HT1080 (cell line): Measurements from ENCODE around the gene GZMB. TPM values are rescaled to one million over a fixed set of nuclear protein-coding genes. Genes with fewer than 3 reads are reported as not detected.
"Not testable (repeated sequence)": the region's sequence is repeated elsewhere in the genome, so short reads cannot be mapped to it uniquely, and the experiment has no call there.

ENCODE experiments used
- DNase-seq: peaks from one replicate; pipeline ENCODE4 v3.0.0-alpha.2; 2015; ENCODE audit warnings: low read depth
- polyA plus RNA-seq, 2 experiments: library from polyadenylated mRNA; depleted of rRNA; stranded (reverse); fragments of >200 nt; gene quantifications; 2 replicates each; pipeline ENCODE4 v1.2.3, GENCODE V29; 2015
- total RNA-seq: library from RNA; depleted of rRNA; stranded (reverse); fragments of >200 nt; shearing (Covaris generic); gene quantifications from 2 replicates; pipeline ENCODE4 v1.2.3, GENCODE V29; 2014; rRNA removed

GZMB gene
- total RNA-seq, result not detected in 2 replicates
- not detected in 2 replicates for polyA plus RNA-seq (2015; cell fraction: cytosol; rRNA removed)
- polyA plus RNA-seq (2015; cell fraction: nucleus; rRNA removed), result not detected in 2 replicates

DNA sequence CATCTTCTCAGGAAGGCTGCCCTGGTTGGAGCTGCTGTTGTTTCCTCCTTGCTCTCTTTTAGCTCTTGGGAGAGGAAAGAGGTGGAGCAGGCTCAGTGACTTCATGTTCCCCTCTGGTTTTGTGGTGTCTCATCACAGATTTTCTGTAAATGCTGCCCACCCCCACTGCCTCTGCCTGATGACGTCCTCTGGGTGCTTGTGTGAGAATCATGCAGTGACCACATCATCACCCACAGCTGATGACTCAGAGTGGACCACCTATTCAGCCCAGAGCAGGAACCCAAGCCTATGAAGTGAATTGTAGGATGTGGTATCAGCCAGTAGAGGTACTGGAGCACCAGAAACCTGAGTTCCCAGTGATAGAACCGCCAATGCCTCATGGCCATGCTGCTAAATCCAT is at the start of gene GZMB:
Gene GZMB (minus strand): TSS at position 33 of the 400 bp plus-strand sequence. CDS start 30 bp downstream, at position 3.
- DNase-seq, result peak; percentile 59

DNA sequence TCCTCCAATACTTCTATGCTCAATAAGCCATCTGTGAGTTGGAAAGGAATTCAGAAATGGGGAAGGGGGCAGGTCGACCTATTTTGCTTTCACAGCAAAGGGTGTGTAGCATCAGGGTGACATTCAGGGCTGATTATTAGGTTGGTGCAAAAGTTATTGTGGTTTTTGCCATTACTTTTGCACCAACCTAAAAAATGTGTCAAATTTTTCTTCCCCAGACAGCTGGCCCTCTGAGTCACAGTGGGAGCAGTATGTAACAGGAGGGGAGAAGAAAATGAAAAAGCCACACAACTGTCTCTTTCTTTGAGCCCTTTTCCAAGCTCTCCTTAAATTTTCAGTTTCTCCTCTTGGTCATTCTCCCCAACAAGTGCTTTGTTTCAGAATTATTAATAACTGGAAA is 47.1 kb upstream of the GZMB start:
- DNase-seq, result no peak

DNA sequence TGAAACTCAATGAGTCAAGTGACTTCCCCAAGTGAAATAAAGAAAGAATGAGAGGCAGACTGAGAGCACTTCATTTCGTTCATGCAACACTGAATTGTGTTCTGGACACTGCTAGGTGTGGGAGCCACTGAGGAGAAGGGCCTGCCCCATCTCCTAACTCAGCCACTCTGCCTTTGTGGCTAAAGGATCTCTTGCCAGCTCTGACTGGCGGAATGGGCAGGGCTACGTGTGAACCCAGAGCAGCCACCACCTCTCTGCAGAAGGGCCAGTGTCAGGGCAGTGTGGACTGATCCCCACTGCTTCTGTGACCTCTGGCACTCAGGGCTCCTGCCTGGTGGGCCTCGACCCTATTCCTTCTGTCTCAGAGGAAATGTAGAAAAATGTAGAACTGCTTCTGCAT is 46.5 kb upstream of the GZMB start:
- no peak for DNase-seq

GRCh38 chr14:24679248-24679961 is 45.4 kb upstream of the GZMB start:
- DNase-seq, result no peak

DNA sequence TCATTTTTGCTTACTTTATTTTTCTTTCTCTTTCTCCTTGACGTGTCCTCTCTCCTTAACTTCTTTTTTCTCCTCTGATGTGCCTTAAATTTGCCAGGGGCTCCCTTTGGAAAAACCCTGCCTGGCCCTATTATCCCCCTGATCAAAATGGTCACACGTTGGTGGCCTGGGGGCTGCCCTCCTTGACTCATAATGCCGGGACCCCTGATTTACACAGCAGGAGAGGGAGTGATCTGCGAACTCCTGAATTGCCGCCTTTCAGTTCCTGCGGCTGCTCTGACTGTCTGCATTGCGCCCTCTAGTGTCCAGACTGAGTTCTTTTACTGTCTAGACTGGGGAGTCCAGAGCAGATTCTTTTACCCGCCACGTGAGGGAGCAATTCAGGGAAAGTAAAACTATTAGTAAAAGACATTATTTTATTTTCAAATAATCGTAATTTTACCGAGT is 44.8 kb upstream of the GZMB start:
- DNase-seq, result peak; percentile 71

DNA sequence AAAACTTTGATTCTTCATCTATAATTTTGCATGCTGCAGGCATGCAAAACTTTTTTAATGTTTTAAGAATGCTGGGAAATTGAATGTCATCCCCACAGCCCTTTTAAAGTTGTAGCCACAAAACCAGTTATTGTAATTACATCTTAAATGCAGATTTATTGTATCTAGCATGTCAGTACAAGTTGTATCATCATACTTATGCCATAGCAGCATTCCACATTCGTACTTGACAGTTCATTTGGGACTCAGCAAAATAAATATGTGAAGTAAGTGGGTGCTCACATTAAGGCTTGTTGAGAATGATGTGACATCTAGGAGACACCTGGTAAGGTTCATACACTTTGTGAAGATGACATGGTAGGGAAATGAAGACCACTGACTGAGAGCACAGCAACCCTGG is 44.0 kb upstream of the GZMB start:
- DNase-seq, result no peak

DNA sequence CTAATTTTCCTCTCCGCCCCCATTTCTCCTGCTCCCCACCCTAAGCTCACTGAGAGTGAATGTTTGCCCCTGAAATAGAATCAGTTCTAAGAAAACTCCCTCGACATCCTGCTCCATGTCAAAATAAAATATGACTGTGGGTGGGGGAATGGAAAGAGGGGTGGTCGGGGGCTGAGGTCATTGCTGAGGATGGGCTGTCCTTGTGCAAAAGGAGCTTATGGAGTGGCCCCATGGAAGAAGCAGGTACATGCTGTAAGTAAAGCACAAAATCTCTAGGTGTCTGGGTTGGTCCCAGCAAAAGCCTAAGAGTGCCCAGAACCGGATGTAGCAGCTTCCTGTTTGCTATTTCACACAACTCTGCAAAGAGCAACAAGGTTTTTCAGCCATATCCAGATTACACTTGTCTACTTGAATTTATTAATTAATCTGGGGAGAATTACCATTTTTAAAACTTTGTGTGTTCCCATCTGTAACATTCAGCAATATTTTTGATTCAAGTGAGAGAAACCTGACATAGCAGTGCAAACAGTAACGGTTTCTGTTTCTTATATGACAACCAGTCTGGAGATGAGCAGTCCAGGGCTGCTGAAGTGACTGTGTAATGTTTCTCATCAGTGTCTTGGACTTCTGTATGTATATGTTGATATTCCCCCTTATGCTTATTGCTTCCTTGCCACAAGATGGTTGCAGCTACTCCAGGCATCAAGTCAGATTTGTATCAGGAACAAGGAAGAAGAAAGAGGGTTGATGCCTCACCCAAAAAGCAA is 40.4 kb upstream of the GZMB start:
- no peak for DNase-seq

- no peak for DNase-seq
Observed at GRCh38 chr14:24673534-24674203, 39.7 kb upstream of the GZMB start.

DNA sequence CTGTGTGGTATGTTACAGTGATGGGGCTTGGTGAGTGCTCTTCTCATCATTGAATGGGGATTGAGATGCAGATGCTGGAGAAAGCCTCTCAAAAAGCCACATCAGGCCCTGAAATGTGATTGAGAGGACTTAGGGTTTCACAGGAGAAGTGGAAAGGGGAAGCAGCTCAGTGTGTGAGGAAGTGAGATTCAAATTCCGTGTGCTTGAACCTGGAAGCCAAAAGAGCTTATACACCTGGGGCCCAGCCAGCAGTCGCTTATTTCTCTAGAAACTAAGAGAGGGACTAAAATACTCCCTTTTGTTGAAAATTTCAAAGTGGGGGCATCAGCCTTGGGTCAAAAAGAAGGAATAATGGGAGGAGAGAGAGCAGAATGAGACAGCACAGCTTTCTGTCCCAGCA is 39.1 kb upstream of the GZMB start:
- no peak for DNase-seq

- no peak for DNase-seq
Observed at GRCh38 chr14:24670594-24670993, 36.6 kb upstream of the GZMB start.

DNA sequence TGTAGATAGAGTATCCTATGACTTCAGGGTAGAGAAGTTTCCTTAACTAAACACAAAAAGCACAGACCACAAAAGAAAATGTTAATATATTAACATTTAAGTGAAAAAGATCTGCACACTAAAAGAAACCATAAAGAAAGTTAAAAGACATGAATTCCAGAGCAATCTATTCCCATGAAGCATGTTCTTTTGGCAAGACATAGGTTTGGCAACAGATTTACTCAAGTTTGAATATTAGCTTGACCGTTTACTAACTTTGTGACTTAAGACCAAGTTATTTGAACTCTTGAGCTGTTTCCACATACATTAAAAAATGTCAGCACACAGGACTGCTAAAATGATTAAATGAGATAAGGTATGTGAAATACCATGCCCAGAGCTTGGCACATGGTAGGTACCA is 35.7 kb upstream of the GZMB start:
- DNase-seq, result no peak

DNA sequence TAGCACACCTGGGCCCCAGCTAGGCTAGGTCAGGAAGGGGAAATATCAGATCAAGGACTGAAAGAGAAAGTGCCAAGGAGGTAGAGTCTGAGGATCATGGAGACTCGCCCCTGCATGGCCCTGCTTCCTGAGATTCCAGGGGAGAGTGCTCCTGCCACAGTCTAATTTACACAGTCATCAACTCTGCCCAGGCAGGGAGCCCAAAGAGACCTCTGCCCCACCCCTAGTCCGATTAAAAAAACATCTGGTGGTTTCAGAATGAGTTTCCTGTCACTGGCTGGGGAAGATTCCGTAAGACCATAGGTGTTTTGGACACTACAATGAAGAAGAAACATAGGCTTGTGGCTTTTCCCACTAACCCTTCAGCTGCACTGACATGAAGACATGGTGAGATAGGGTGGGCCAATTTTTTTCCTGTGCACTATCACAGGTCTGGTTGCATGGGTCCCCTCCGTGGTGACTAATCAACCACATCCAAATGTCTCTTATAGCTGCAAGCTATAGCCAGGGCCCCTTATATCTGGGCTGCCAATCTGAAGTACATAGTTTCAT is 31.5 kb upstream of the GZMB start:
- DNase-seq, result no peak

DNA sequence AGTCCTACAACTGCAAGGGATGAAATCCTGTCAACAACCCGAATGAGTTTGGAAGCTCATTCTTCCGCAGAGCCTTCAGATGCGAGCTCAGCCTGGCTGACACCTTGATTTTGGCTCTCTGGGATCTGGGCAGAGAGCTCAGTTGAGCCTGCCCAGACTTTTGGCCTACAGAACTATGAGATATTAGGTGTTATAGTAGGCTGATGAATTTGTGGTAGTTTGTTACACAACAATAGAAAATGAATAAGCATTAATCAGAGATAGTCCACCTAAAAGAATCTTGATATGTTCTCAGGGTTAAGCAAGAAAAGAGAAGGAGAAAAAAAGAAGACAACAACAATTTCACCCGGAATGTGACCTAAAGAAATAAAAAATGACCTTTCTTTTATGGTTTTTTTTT is 30.4 kb upstream of the GZMB start:
- no peak for DNase-seq

- DNase-seq, result no peak
Observed at GRCh38 chr14:24662753-24663152, 28.8 kb upstream of the GZMB start.

- DNase-seq, result no peak
Observed at GRCh38 chr14:24659916-24660570, 26.1 kb upstream of the GZMB start.

DNA sequence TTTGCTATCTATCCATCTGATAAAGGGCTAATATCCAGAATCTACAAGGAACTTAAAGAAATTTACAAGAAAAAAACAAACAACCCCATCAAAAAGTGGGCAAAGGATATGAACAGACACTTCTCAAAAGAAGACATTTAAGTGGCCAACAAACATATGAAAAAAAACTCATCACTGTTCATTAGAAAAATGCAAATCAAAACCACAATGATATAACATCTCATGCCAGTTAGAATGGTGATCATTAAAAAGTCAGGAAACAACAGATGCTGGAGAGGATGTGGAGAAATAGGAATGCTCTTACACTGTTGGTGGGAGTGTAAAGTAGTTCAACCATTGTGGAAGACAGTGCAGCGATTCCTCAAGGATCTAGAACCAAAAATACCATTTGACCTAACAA is 14.4 kb upstream of the GZMB start:
- DNase-seq, result not testable (repeated sequence)

DNA sequence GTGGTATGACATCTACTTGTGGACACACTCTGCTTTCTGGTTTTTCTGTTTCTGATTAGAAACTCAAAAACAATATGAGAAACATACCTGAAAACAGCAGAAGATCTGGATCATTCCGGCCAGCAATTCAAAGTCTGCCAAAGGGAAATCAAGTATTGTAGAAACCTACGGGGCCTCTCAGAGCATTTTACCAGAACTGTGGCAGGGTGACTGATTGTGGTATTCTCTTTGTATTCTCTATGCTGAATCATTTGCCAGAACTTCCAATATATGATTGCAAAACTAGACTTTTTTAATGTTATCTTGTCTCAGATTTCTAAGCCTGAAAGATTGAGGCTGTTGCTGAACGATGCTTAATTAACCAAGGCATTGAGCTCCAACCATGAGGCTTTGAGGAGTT is 5.9 kb upstream of the GZMB start:
- no peak for DNase-seq

GRCh38 chr14:24639270-24639669 is 5.3 kb upstream of the GZMB start:
- no peak for DNase-seq

DNA sequence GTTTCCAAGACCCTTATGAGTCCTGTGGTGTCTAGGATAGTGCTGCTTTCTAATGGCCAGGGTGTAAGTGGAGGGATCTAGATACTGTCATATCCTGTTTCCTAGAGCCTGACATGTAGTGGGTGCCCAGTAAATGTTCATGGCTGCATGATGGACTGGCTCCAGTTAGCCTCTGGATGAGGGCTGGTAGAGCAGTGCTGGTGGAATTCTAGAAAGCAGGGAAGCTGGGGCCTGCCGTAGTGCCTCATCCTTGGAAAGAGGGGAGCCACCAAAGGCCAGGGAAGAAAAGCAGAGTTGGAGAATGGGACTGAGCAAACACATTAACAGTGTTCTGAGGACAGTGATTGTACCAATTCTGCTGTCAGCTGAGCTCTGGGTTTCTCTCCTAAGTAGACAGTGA is 637 bp downstream of the GZMB start:
- DNase-seq, result no peak

DNA sequence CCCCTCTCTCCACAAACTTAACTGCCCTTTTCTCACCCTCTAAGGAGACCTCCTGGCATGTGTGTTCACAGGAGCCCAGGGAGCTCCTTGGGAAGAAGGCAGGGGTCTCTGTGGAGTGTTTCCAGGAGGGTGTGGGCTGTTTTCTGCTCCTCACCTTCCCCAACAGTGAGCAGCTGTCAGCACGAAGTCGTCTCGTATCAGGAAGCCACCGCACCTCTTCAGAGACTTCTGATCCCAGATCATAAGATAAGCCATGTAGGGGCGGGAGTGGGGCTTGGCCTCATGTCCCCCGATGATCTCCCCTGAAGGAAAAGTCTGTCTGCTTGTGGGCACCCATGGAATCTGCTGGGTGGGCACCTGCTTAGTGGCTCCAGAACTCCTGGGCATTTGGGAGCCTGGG is 1.2 kb downstream of the GZMB start:
- DNase-seq, result no peak

- DNase-seq, result no peak
Observed at GRCh38 chr14:24632336-24632735, 1.7 kb downstream of the GZMB start.
